Body of pancreas (tissue), 4 donors: ENCODE measurements around the gene B4GAT1. TPM values are rescaled to one million over a fixed set of nuclear protein-coding genes. Genes with fewer than 3 reads are reported as not detected.

Experiments
- ATAC-seq: fragments of 150-250 bp; one replicate; pipeline ENCODE4 v1.9.1; 2016
- DNase-seq, 4 donors: peaks; one replicate each; pipeline ENCODE4 v3.0.0-alpha.2; 2019
- H3K27ac ChIP-seq, 4 donors: fragments of 200-600 bp; sonication (generic); 1 replicate in 3 of 4; 2 replicates in 1 of 4; pipeline versions ENCODE4 v1.5.1 to v1.6.1; 2016 to 2019; ENCODE audit warnings: mild to moderate bottlenecking in 1 of 4, mixed read lengths in 1 of 4, moderate library complexity in 1 of 4
- H3K27me3 ChIP-seq, 2 donors: fragments of 200-600 bp; sonication (generic); one replicate each; pipeline ENCODE4 v1.6.0; 2016; ENCODE audit warnings: mild to moderate bottlenecking in 1 of 2
- H3K36me3 ChIP-seq, 2 donors: fragments of 200-600 bp; sonication (generic); replicated peaks in 1 of 2; 2 replicates each; pipeline ENCODE4 v1.5.1; 2016; ENCODE audit warnings: low read depth in 2 of 2; ENCODE audit not compliant: insufficient read depth in 1 of 2
- H3K4me1 ChIP-seq: fragments of 200-600 bp; sonication (generic); one replicate; pipeline ENCODE4 v1.6.0; 2016
- H3K4me3 ChIP-seq, 2 donors: fragments of 200-600 bp; sonication (generic); 1 replicate in 1 of 2; 2 replicates in 1 of 2; pipeline ENCODE4 v1.5.1; 2016 to 2019
- H3K9me3 ChIP-seq, 3 donors: fragments of 200-600 bp; sonication (generic); 1 replicate in 2 of 3; 2 replicates in 1 of 3; pipeline ENCODE4 v1.5.1; 2016
- POLR2A ChIP-seq, 3 donors: fragments of 450-650 bp; IDR thresholded peaks; one replicate each; pipeline ENCODE4 v1.6.1; 2016; ENCODE audit warnings: antibody characterized with exemption in 3 of 3, mild to moderate bottlenecking in 2 of 3
- WGBS, 2 donors: methylation state at CpG; one replicate each; pipeline ENCODE4 v1.1.5; 2017; 5-methylcytosine and 5-hydroxymethylcytosine counted together
- intact Hi-C: fragments of 100-400 bp; cut with DNase I; formaldehyde crosslinking; loops from one replicate; pipeline ENCODE4 v1.15.1; 2023
- small RNA-seq: library from RNA; depleted of rRNA; stranded (forward); fragments of <200 nt; gene quantifications from one replicate; pipeline ENCODE3, GENCODE V24; 2016
- total RNA-seq, 2 donors: library from RNA; depleted of rRNA; stranded (reverse); fragments of >200 nt; gene quantifications; one replicate each; pipeline ENCODE4 v1.1.0, GENCODE V29; 2016
- TF ChIP-seq, protein P1 (sequence below), 7 experiments: fragments of 450-650 bp in 4 of 7; fragments of 200-600 bp in 3 of 7; sonication (generic) in 3 of 7; IDR thresholded peaks; one replicate each; pipeline ENCODE4 v1.5.1; 2016 to 2019; ENCODE audit warnings: antibody characterized with exemption in 7 of 7

B4GAT1 gene
- total RNA-seq, 2 donors from 2014 or later: 17.8 to 20.8 TPM

- H3K27ac ChIP-seq: no peak overlapping the region
- H3K4me3 ChIP-seq: no peak overlapping the region
- intact Hi-C loops: no loop called here
- H3K9me3 ChIP-seq: no peaks in the 10 kb centered on the region
- TF ChIP-seq POLR2A (IDR thresholded peaks at IDR 0.05): no peak
- TF ChIP-seq, protein P1, sequence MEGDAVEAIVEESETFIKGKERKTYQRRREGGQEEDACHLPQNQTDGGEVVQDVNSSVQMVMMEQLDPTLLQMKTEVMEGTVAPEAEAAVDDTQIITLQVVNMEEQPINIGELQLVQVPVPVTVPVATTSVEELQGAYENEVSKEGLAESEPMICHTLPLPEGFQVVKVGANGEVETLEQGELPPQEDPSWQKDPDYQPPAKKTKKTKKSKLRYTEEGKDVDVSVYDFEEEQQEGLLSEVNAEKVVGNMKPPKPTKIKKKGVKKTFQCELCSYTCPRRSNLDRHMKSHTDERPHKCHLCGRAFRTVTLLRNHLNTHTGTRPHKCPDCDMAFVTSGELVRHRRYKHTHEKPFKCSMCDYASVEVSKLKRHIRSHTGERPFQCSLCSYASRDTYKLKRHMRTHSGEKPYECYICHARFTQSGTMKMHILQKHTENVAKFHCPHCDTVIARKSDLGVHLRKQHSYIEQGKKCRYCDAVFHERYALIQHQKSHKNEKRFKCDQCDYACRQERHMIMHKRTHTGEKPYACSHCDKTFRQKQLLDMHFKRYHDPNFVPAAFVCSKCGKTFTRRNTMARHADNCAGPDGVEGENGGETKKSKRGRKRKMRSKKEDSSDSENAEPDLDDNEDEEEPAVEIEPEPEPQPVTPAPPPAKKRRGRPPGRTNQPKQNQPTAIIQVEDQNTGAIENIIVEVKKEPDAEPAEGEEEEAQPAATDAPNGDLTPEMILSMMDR (IDR thresholded peaks at IDR 0.05): no peak
- H3K36me3 ChIP-seq: no peaks in the 10 kb centered on the region
- WGBS, 2 donors: 52 to 65% methylated on average over 3 of the region's 3 CpGs
- ATAC-seq (no peak), DNase-seq (no peak)
- H3K4me1 ChIP-seq: peaks cover 21% of the 10 kb centered on the region
- no peaks in the 10 kb centered on the region for H3K27me3 ChIP-seq
Measured at GRCh38 chr11:66309475-66309874, 38.0 kb downstream of the B4GAT1 start.

DNA sequence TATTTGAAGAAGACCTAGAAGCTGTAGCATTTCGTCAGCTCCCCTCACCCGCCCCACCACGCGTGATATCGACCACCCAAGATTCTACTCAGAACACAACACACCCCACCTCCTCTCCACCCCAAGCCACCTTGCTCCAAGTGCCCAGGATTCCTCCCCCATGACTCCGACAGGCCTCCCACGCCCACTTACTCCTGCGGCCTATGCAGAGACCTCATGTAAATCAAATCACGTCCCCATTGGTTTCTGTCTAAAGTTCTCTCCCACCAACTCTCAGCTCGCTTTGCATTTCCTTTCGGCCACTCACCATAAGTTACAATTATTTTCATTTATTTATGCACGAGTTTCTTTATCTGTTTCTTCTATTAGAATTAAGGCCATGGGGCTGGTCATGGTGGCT is 44.8 kb downstream of the B4GAT1 start:
- Histone ChIP-seq H3K27me3 (no peaks in the 10 kb centered on the region), H3K36me3 (no peaks in the 10 kb centered on the region), H3K9me3 (no peaks in the 10 kb centered on the region), H3K4me3 (no peak overlapping the region), H3K4me1 (no peaks in the 10 kb centered on the region), H3K27ac (no peak overlapping the region)
- DNase-seq: no peak
- TF ChIP-seq, protein P1 (IDR thresholded peaks at IDR 0.05): no peak
- TF ChIP-seq POLR2A (IDR thresholded peaks at IDR 0.05): no peak
- no peak for ATAC-seq
- 75 to 84% methylated on average over 12 of the region's 12 CpGs for WGBS, 2 donors
- intact Hi-C loops: no loop called here

DNA sequence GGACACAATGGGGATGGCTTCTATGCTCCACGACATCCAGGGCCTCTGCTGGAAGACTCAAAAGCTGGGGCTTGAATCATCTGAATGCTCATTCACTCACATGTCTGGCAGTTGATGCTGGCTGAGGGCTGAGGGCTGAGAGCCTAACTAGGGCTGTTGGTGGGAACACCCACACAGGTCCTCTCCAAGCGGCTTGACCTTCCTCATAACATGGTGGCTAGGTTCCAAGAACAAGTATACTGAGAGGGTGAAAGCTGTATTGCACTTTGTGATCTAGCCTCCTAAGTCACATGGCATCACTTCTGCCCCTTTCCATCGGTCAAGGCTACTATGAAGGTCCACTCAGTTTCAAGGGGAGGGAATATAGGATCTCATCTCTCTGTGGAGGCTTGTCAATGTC is 48.2 kb downstream of the B4GAT1 start:
- 50 to 64% methylated on average over 2 to 3 of the region's 3 CpGs for WGBS, 2 donors
- TF ChIP-seq, protein P1 (IDR thresholded peaks at IDR 0.05): no peak
- no peak for TF ChIP-seq POLR2A (IDR thresholded peaks at IDR 0.05)
- H3K36me3 ChIP-seq: no peaks in the 10 kb centered on the region
- no peaks in the 10 kb centered on the region for H3K4me1 ChIP-seq
- ATAC-seq: no peak
- no peak overlapping the region for H3K27ac ChIP-seq
- no peak for DNase-seq
- no peak overlapping the region for H3K4me3 ChIP-seq
- no peaks in the 10 kb centered on the region for H3K27me3 ChIP-seq
- intact Hi-C loops: no loop called here
- no peaks in the 10 kb centered on the region for H3K9me3 ChIP-seq

GRCh38 chr11:66297610-66298009 is 49.8 kb downstream of the B4GAT1 start:
- intact Hi-C loops: no loop called here

More at GRCh38 chr11:66297610-66298009, 49.8 kb downstream of the B4GAT1 start:
- TF ChIP-seq, protein P1 (IDR thresholded peaks at IDR 0.05): no peak
- no peak for TF ChIP-seq POLR2A (IDR thresholded peaks at IDR 0.05)
- WGBS, 2 donors: 52 to 70% methylated on average over 8 of the region's 8 CpGs
- Histone ChIP-seq H3K27ac (no peak overlapping the region), H3K9me3 (no peaks in the 10 kb centered on the region), H3K4me3 (no peak overlapping the region), H3K27me3 (no peaks in the 10 kb centered on the region), H3K4me1 (no peaks in the 10 kb centered on the region), H3K36me3 (no peaks in the 10 kb centered on the region)
- DNase-seq: no peak
- no peak for ATAC-seq

Small RNA genes within 50 kb of the gene (small RNA-seq; reads per million reads assigned to genes)
- gene RF00017 (not detected), gene RNU1-84P (not detected)

Other genes starting within 250 kb of the B4GAT1 start
- gene KLC2, start 89.9 kb downstream of the B4GAT1 start, total RNA-seq: 10 to 100 TPM; 13.5 to 16.5 TPM
- gene RAB1B, start 79.0 kb downstream of the B4GAT1 start, total RNA-seq: 10 to 100 TPM; 67.7 to 74.5 TPM
- 1 to 10 TPM; 3.6 to 4.6 TPM for gene CNIH2, start 69.5 kb downstream of the B4GAT1 start, total RNA-seq
- gene YIF1A, start 58.5 kb downstream of the B4GAT1 start, total RNA-seq: 10 to 100 TPM; 63.6 to 91.6 TPM
- 1 to 10 TPM; 1.6 to 2.1 TPM for gene TMEM151A, start 55.7 kb downstream of the B4GAT1 start, total RNA-seq
- gene CD248, start 30.6 kb downstream of the B4GAT1 start, total RNA-seq: 10 to 100 TPM; 10.6 to 86.0 TPM
- 10 to 100 TPM in 1 of 2 donors, under 1 TPM in 1; 0.99 to 11.4 TPM for gene RIN1, start 11.2 kb downstream of the B4GAT1 start, total RNA-seq
- gene BRMS1, start 2.5 kb downstream of the B4GAT1 start, total RNA-seq: 10 to 100 TPM; 19.4 to 23.1 TPM
- gene SLC29A2, start 24.1 kb upstream of the B4GAT1 start, total RNA-seq: 10 to 100 TPM in 1 of 2 donors, 1 to 10 TPM in 1; 5.4 to 14.2 TPM
- gene NPAS4, start 73.4 kb upstream of the B4GAT1 start, total RNA-seq: not detected
- 10 to 100 TPM; 20.8 to 22.1 TPM for gene MRPL11, start 91.2 kb upstream of the B4GAT1 start, total RNA-seq
- 10 to 100 TPM in 1 of 2 donors, 1 to 10 TPM in 1; 7.6 to 10.9 TPM for gene PELI3, start 119.3 kb upstream of the B4GAT1 start, total RNA-seq
- gene DPP3, start 132.8 kb upstream of the B4GAT1 start, total RNA-seq: 10 to 100 TPM; 15.8 to 52.4 TPM
- 10 to 100 TPM; 49.0 to 58.0 TPM for gene BBS1, start 163.0 kb upstream of the B4GAT1 start, total RNA-seq
- 10 to 100 TPM; 15.8 to 22.3 TPM for gene ZDHHC24, start 198.4 kb upstream of the B4GAT1 start, total RNA-seq
- not detected for gene ACTN3, start 199.3 kb upstream of the B4GAT1 start, total RNA-seq
- gene CTSF, start 221.0 kb upstream of the B4GAT1 start, total RNA-seq: 10 to 100 TPM; 55.8 to 61.3 TPM
- under 1 TPM in 1 of 2 donors, not detected in 1; under 0.01 TPM for gene CCDC87, start 245.4 kb upstream of the B4GAT1 start, total RNA-seq
- 10 to 100 TPM; 26.5 to 33.9 TPM for gene CCS, start 245.6 kb upstream of the B4GAT1 start, total RNA-seq